Activated T-cell treated with anti-CD3 and anti-CD28 coated beads for 24 hours (primary cell): Measurements from ENCODE around the gene EIF3M.
"Not testable (repeated sequence)": the region's sequence is repeated elsewhere in the genome, so short reads cannot be mapped to it uniquely, and the experiment has no call there.

ENCODE experiments used
- DNase-seq: peaks from one replicate; pipeline ENCODE4 v3.0.0-alpha.2; 2020; ENCODE audit warnings: low read depth

The EIF3M gene

DNA sequence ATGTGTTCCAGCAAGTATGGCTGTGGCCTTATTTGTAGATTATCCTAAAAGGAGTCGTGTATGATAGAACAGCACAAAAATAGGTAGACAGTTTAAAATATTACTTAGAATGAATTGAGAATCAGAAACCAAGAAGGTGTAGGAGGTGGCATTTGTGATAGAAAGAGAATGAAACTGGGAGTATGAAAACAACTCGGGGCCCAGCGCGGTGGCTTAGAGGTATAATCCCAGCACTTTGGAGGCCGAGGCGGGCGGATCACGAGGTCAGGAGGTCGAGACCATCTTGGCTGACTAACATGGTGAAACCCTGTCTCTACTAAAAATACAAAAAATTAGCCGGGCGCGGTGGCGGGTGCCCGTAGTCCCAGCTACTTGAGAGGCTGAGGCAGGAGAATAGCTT is 12.5 kb downstream of the EIF3M start:
- DNase-seq, result peak; percentile 24

DNA sequence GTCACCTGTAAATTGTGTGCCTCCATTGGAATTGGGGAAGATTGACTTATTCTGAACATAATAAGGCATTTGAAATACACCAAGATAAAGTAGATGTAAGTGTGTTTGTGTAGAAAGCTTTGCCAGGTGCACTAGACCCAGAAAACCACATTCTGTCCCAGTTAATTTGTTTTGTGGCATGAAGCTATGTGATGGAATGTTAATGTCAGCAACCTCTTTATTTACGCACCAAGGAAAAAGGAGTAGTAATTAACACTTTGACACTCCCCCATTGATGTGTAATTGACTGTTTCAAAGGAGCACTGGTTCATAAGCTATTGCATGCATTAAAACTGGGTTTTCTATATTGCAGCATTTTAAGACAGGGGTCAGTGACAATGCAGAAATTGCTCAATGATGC is 14.3 kb downstream of the EIF3M start:
- DNase-seq, result no peak

DNA sequence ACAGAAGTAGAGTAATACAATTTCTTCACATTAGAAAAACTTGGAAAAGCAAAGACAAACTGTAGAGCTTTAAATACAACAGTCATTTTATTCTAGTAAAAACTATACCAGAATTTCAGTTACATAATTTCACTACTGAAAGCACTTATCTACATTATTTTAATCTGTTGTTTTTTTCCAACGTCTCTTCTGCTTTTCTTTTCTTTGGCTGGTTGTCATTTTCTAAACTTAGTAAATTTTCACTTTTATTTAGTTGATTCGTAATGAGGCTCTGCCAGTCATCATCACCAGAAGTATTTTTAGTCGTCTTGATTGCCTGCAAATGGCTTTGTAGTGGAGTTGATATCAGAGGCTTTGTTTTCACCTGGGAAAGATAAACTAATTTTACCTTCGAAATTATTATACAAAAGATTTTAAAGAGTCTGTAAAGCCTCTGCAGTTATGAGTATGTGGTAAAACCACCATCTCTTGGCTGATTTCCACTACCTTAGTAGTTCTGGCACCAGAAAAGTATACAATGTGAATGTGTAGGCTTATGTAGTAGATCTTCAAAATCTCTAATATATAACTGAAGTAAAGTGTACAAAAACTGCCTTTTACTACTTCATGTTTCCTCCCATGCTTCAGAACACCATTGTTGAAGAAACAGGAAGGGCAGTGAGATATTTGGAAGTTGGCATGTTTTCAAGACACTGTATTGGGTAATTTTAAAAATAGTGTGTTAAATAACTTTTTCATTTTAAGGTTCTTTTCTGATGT is 19.2 kb downstream of the EIF3M start:
- no peak for DNase-seq

- no peak for DNase-seq
Measured at GRCh38 chr11:32606220-32606619, 22.6 kb downstream of the EIF3M start.

DNA sequence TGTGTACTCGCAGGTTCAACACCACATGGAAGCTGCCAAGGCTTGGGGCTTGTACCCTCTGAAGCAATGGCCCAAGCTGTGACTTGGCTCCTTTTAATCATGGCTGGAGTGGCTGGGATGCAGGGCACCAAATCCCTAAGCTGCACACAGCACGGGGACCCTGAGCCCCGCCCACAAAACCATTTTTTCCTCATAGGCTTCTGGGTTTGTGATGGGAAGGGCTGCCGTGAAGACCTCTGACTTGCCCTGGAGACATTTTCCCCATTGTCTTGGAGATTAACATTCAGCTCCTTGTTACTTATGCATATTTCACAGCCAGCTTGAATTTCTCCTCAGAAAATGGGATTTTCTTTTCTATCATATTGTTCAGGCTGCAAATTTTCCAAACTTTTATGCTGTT is 25.2 kb downstream of the EIF3M start:
- not testable (repeated sequence) for DNase-seq

DNA sequence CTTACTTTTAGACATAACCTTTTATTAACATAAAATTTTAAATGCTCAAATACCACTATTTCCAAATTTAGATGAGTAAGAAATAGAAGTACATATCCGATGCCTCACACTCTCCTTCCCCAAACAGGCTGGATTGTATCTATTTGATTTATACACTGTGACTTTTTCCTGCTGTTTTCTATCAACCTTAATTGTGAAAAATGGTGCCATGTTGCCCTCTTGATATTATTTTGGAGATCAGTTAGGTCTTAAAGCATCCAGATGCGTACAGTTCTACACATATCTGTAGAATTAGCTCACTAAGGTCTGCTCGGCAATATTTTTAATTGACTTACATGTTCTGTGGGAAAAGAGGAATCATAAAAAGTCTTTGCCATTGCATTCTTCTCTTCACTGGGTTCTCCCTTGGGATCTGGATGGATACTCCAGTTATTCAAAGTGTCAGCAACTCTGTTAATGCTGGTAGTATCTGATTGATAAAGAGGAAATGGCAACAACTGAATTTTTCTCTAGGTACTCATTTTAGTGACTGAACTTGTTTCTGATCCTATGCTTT is 27.2 kb downstream of the EIF3M start:
- no peak for DNase-seq

DNA sequence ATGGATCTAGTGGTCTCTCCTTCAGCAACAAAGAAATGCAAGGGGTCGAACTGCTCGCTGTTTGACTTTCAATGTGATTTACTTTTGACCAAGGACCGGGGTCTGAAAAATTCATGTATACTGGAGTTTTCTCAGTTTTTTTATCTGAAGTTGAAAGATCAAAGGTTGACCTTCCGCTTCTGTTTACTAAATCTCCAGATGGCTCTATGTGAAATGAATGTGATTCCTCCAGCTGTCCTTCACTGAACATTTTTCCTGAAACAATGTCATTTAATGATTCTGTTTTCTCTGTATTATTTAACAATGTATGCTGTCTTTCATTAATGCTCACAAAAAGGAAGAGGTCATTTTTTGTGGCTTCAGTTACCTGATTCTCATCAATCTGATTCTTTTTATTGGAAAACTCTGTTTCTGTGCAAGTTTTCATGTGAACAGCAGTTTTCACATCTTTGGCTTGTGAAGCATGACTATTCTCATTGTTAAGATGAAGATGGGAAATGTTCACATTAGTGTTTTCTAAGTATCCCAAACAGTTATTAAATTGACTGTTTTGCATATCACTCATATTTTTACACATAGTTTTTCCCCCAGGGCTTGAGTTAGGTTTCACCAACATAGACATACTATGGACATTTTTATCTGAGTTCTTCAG is 30.0 kb downstream of the EIF3M start:
- no peak for DNase-seq

DNA sequence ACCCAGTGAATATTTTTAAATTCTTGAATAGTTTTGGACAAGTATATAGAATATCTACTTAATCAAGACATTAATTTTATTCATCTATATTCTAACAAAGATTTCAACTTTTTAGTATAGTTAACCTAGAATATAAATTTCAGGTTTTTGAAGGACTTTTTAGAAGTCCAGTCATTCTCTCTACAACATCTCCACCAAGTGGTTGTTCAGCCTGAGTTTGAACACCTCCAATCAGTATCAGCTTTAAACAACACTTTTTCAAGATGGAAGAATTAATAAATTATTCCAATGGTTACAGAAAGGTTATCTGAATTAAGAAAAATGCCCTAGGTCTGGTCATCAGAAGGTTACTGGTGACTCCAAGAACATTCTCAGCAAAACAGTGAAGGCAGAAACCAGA is 31.8 kb downstream of the EIF3M start:
- DNase-seq, result no peak

- no peak for DNase-seq
Measured at GRCh38 chr11:32616903-32617302, 33.3 kb downstream of the EIF3M start.

- DNase-seq, result no peak
Measured at GRCh38 chr11:32630844-32631243, 47.2 kb downstream of the EIF3M start.

DNA sequence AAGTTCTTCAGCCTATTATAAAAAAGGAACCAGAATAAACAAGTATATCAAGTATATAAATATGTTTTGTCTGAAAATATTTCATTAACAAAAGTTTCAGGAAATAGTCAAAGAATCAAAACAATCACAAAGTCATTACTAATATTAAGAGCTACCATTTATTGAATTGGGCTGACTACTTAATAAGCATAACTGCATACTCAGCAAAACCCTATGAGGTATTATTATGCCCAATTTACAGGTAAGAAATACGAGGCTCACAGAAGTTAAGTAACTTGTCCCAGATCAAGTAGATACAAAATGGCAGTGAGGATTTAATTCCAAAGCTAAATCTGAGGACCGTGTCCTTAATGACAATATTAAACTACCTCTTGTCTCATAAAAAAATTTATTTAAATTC is 52.2 kb downstream of the EIF3M start:
- DNase-seq, result no peak

DNA sequence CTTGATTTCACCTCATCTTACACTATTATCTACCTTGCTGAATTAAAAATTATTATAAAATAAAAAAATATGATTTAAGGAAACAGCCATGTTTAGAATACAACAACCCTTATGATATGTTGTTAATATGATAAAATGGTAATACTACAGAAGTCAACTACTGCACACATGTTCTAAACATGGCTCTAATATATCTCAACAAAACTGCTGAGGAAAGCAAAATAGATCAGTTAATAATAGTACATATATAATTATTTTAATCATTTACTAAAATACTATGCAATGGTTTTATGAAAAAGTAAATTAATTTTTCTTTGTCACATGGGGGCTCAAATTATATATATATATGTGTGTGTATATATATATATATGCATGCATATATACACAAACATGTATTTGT is 57.7 kb downstream of the EIF3M start:
- DNase-seq, result no peak

- DNase-seq, result no peak
Measured at GRCh38 chr11:32643526-32643925, 59.9 kb downstream of the EIF3M start.
